Measurements from ENCODE around the gene DIPK2B.

Gene DIPK2B

GRCh38 chrX:45154462-45154861, 46.2 kb downstream of the DIPK2B start:
- DNase-seq: no peak

DNA sequence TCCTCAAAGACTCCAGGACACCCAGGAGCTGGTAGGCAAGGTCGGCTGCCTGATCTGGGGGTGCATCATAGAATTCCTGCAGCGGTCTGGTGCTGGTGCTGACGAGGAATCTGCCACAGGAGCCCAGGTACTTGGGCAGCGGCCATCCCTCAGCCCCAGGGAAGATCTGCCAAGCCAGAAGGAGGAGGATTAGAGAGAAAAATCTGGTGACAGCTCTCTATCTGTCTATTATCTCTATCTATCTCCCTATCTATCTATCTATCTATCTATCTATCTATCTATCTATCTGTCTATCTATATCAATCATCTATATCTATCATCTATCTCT, 46.7 kb downstream of the DIPK2B start:
- DNase-seq: no peak

Data from DMS53 (cell line).